ENCODE data around the gene THRB. TPM values are rescaled to one million over a fixed set of nuclear protein-coding genes. Genes with fewer than 3 reads are reported as not detected.

Gene THRB
- total and polyA plus RNA-seq, 12 donors, result 3.8 to 32.8 (median 26.0) TPM

DNA sequence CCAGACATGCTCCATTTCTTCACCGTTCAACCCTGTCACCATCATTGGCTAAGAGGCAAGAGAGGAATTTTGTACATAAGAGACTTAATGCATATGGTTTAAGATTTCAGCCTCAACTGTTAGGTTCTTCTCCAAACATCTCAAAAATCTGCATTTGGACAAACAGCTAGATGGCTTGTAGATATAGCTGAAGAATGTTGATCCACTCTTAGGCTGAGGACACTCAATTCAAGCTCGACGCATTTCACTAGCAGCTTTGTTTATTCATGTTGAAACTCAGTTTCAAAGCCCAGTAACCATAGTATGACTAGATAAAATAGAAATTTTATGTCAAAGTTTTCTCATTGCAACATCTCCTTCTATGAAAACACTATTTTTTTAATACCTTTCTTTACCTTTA lies 208.2 kb downstream of the THRB start:
- Histone ChIP-seq H3K36me3 (no peaks in the 10 kb centered on the region), H3K27me3 (no peaks in the 10 kb centered on the region), H3K4me1 (peaks cover 4 to 29% (median 18%) of the 10 kb centered on the region in 9 donors), H3K4me3 (no peak overlapping the region), H3K27ac (no peak overlapping the region), H3K9me3 (peaks cover 0 to 4% (median 0%) of the 10 kb centered on the region in 11 donors)
- no peak for DNase-seq
- WGBS, 2 donors, result 95 to 97% methylated on average over 3 of the region's 3 CpGs
- intact Hi-C loops (cut with DNase I), result no loop called here
- ATAC-seq, result no peak
- TF ChIP-seq CTCF (IDR thresholded peaks at IDR 0.05), result no peak

- DNase-seq, result no peak
- Histone ChIP-seq H3K9me3 (no peaks in the 10 kb centered on the region), H3K36me3 (no peaks in the 10 kb centered on the region), H3K27me3 (no peaks in the 10 kb centered on the region), H3K27ac (no peak overlapping the region), H3K4me1 (no peaks in the 10 kb centered on the region), H3K4me3 (no peak overlapping the region)
- no peak for TF ChIP-seq CTCF (IDR thresholded peaks at IDR 0.05)
- intact Hi-C loops (cut with DNase I), result no loop called here
- ATAC-seq, result no peak
- 70 to 75% methylated on average over 1 of the region's 1 CpG for WGBS, 2 donors
These were observed 216.1 kb downstream of the THRB start for GRCh38 chr3:24278543-24278942.

- Histone ChIP-seq H3K36me3 (no peaks in the 10 kb centered on the region), H3K9me3 (no peaks in the 10 kb centered on the region), H3K4me3 (no peak overlapping the region), H3K4me1 (peaks cover 0 to 5% (median 0%) of the 10 kb centered on the region in 9 donors), H3K27ac (no peak overlapping the region), H3K27me3 (no peaks in the 10 kb centered on the region)
- WGBS, 2 donors, result 92 to 94% methylated on average over 2 of the region's 2 CpGs
- intact Hi-C loops (cut with DNase I), result no loop called here
- no peak for TF ChIP-seq CTCF (IDR thresholded peaks at IDR 0.05)
- no peak for DNase-seq
- no peak for ATAC-seq
These were observed 221.2 kb downstream of the THRB start for GRCh38 chr3:24273491-24273890.

GRCh38 chr3:24272875-24273274 lies 221.8 kb downstream of the THRB start:
- Histone ChIP-seq H3K9me3 (no peaks in the 10 kb centered on the region), H3K27me3 (no peaks in the 10 kb centered on the region), H3K4me1 (peaks cover 0 to 5% (median 0%) of the 10 kb centered on the region in 9 donors), H3K36me3 (no peaks in the 10 kb centered on the region), H3K27ac (no peak overlapping the region), H3K4me3 (no peak overlapping the region)
- DNase-seq (no peak), ATAC-seq (no peak)
- TF ChIP-seq CTCF (IDR thresholded peaks at IDR 0.05), result no peak
- intact Hi-C loops (cut with DNase I), result no loop called here
- WGBS, 2 donors, result 72 to 79% methylated on average over 2 of the region's 2 CpGs

- intact Hi-C loops (cut with DNase I), result no loop called here
- Histone ChIP-seq H3K9me3 (no peaks in the 10 kb centered on the region), H3K27me3 (no peaks in the 10 kb centered on the region), H3K27ac (no peak overlapping the region), H3K36me3 (no peaks in the 10 kb centered on the region), H3K4me1 (peaks cover 0 to 5% (median 0%) of the 10 kb centered on the region in 9 donors), H3K4me3 (no peak overlapping the region)
- TF ChIP-seq CTCF (IDR thresholded peaks at IDR 0.05), result no peak
- DNase-seq (no peak), ATAC-seq (no peak)
These were observed 222.2 kb downstream of the THRB start for GRCh38 chr3:24272408-24272807.
